Breast epithelium (tissue), 4 donors: ENCODE results near the gene NEMP1. TPM values are rescaled to one million over a fixed set of nuclear protein-coding genes. Genes with fewer than 3 reads are reported as not detected.

Experiments used
- DNase-seq, 2 donors: peaks; one replicate each; pipeline ENCODE4 v3.0.0-alpha.2; 2019; ENCODE audit warnings: low spot score in 2 of 2
- H3K27ac ChIP-seq, 2 donors: fragments of 200-600 bp; sonication (generic) in 1 of 2; one replicate each; pipeline ENCODE4 v1.5.1; 2016 to 2019; ENCODE audit warnings: mild to moderate bottlenecking in 1 of 2
- H3K27me3 ChIP-seq, 2 donors: fragments of 200-600 bp; sonication (generic) in 1 of 2; one replicate each; pipeline versions ENCODE4 v1.5.1 to v1.6.0; 2017 to 2019; ENCODE audit warnings: control low read depth in 1 of 2, mild to moderate bottlenecking in 1 of 2
- H3K36me3 ChIP-seq: fragments of 200-600 bp; one replicate; pipeline ENCODE4 v1.5.1; 2019
- H3K4me1 ChIP-seq, 2 donors: fragments of 200-600 bp; sonication (generic); one replicate each; pipeline ENCODE4 v1.5.1; 2016 to 2019; ENCODE audit warnings: control low read depth in 1 of 2
- H3K4me3 ChIP-seq, 3 donors: fragments of 200-600 bp; sonication (generic); 1 replicate in 2 of 3; 2 replicates in 1 of 3; pipeline ENCODE4 v1.5.1; 2016 to 2019; ENCODE audit warnings: mild to moderate bottlenecking in 3 of 3, moderate library complexity in 2 of 3
- H3K9me3 ChIP-seq, 2 donors: fragments of 200-600 bp; sonication (generic) in 1 of 2; one replicate each; pipeline ENCODE4 v1.5.1; 2016 to 2019; ENCODE audit warnings: control low read depth in 1 of 2
- POLR2A ChIP-seq: fragments of 450-650 bp; IDR thresholded peaks from one replicate; pipeline ENCODE4 v1.6.1; 2016; ENCODE audit warnings: antibody characterized with exemption, mild to moderate bottlenecking, moderate library complexity
- POLR2AphosphoS5 ChIP-seq, 3 donors: sonication (generic); formaldehyde crosslinking; IDR thresholded peaks; one replicate each; pipeline ENCODE4 v1.6.1; 2017; ENCODE audit warnings: antibody characterized with exemption in 3 of 3
- intact Hi-C: fragments of 100-400 bp; cut with DNase I; formaldehyde crosslinking; loops from one replicate; pipeline ENCODE4 v1.15.1; 2023; ENCODE audit warnings: low total_unique reads
- total RNA-seq, 3 donors: library from RNA; depleted of rRNA; stranded (reverse); fragments of >200 nt; gene quantifications; one replicate each; pipeline ENCODE4 v1.1.0, GENCODE V29; 2016
- TF ChIP-seq, protein P1 (sequence below), 3 donors: fragments of 450-650 bp; IDR thresholded peaks; one replicate each; pipeline ENCODE4 v1.5.1; 2016 to 2017; ENCODE audit warnings: antibody characterized with exemption in 3 of 3, mild to moderate bottlenecking in 3 of 3, moderate library complexity in 3 of 3

Gene NEMP1
- total RNA-seq, 3 donors from 2014 or later = 6.9 to 13.3 (median 10.9) TPM

DNA sequence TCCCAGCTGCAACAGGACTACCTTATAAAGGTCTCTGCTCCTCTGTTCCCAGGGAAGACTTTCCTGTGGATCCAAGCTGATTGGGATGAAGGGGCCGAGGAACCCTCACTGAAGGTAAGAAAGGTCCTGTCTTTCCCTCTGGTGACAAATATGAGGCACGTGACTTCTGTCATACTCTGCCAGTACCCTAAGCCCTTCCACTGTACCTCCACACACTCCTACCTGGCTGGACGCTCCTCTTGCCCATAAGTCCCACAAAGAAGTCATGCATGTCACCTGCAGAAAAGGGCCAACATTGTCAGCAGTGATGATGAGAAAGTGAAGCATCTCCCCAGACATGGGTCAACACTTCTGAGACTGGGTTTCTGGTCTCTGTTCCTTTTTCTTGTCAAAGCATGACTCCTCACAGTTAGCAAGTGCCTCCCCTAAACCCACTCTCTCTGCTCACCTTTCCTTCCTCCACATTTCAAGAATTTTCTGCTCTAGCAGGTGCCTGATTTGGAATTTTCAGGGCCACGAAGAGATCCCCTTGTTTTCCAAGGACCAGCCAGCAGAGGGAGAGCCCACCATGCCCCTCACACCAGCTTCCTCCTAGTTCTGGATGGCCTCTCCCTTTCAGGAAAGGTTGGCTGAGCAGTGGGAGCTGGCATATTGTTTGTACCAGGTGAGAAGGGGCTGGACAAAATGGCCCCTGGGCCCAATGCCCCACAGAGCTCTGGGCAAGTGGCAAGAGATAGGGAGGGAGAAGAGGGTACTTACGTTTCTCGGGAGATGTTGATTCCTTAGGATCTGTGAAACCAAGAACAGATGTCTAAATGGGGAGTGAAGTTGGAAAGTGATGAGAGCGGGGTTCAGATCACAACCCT, 65.8 kb downstream of the NEMP1 start:
- Histone ChIP-seq H3K27ac (no peak overlapping the region), H3K4me3 (no peak overlapping the region), H3K9me3 (no peaks in the 10 kb centered on the region), H3K36me3 (no peaks in the 10 kb centered on the region), H3K4me1 (no peaks in the 10 kb centered on the region), H3K27me3 (no peaks in the 10 kb centered on the region)
- no peak for DNase-seq
- TF ChIP-seq POLR2A = no peak
- TF ChIP-seq POLR2AphosphoS5 (IDR thresholded peaks at IDR 0.05) = no peak
- TF ChIP-seq, protein P1, sequence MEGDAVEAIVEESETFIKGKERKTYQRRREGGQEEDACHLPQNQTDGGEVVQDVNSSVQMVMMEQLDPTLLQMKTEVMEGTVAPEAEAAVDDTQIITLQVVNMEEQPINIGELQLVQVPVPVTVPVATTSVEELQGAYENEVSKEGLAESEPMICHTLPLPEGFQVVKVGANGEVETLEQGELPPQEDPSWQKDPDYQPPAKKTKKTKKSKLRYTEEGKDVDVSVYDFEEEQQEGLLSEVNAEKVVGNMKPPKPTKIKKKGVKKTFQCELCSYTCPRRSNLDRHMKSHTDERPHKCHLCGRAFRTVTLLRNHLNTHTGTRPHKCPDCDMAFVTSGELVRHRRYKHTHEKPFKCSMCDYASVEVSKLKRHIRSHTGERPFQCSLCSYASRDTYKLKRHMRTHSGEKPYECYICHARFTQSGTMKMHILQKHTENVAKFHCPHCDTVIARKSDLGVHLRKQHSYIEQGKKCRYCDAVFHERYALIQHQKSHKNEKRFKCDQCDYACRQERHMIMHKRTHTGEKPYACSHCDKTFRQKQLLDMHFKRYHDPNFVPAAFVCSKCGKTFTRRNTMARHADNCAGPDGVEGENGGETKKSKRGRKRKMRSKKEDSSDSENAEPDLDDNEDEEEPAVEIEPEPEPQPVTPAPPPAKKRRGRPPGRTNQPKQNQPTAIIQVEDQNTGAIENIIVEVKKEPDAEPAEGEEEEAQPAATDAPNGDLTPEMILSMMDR (IDR thresholded peaks at IDR 0.05) = no peak
- intact Hi-C loops = no loop called here

- DNase-seq = no peak
These were observed 66.9 kb downstream of the NEMP1 start for GRCh38 chr12:57011438-57012424.

DNA sequence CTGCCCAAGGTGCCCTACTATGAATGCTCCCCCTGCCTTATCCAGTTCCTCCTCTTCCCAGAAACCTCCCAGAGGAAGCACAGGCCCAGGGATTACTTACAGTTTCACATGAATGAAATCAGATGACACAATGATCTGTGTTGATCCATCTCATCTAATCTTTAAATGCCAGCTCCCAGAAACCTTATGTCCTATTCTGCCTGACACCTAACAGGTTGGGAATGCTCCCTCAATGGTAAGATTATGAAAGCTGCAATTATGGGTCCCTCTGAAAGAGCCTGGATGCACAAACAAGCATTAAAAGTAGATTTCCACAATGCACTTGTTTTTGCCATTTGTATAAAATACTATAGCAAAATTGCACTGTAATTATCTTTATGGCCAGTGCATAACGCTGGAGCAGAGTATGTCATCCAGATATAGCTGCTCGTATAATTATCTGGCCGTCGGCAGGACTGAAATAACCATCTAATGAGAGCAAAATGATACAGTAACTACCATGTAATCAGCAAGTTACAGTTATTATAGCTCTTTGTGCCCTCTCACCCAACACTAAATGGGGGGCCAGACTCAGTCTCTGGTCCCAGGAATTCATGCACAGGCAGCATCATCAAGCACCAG, 67.9 kb downstream of the NEMP1 start:
- Histone ChIP-seq H3K36me3 (no peaks in the 10 kb centered on the region), H3K27me3 (no peaks in the 10 kb centered on the region), H3K27ac (no peak overlapping the region), H3K9me3 (no peaks in the 10 kb centered on the region), H3K4me3 (no peak overlapping the region), H3K4me1 (no peaks in the 10 kb centered on the region)
- TF ChIP-seq POLR2A (no peak), POLR2AphosphoS5 (IDR thresholded peaks at IDR 0.05) (no peak)
- TF ChIP-seq, protein P1 (IDR thresholded peaks at IDR 0.05) = no peak
- intact Hi-C loops = no loop called here
- no peak for DNase-seq

More at GRCh38 chr12:57011438-57012424, 66.9 kb downstream of the NEMP1 start:
- intact Hi-C loops = no loop called here
- Histone ChIP-seq H3K27me3 (no peaks in the 10 kb centered on the region), H3K36me3 (no peaks in the 10 kb centered on the region), H3K4me3 (no peak overlapping the region), H3K9me3 (no peaks in the 10 kb centered on the region), H3K4me1 (no peaks in the 10 kb centered on the region), H3K27ac (no peak overlapping the region)
- TF ChIP-seq POLR2A = no peak
- no peak for TF ChIP-seq POLR2AphosphoS5 (IDR thresholded peaks at IDR 0.05)
- TF ChIP-seq, protein P1 (IDR thresholded peaks at IDR 0.05) = no peak

- no peak overlapping the region for H3K27ac ChIP-seq
- H3K4me3 ChIP-seq = no peak overlapping the region
- no peaks in the 10 kb centered on the region for H3K27me3 ChIP-seq
- intact Hi-C loops = no loop called here
- peaks cover 0 to 5% of the 10 kb centered on the region in 2 donors for H3K4me1 ChIP-seq
- H3K9me3 ChIP-seq = no peaks in the 10 kb centered on the region
- H3K36me3 ChIP-seq = no peaks in the 10 kb centered on the region
- TF ChIP-seq, protein P1 (IDR thresholded peaks at IDR 0.05) = no peak
- TF ChIP-seq POLR2AphosphoS5 (IDR thresholded peaks at IDR 0.05) = no peak
- no peak for DNase-seq
These were observed 68.5 kb downstream of the NEMP1 start for GRCh38 chr12:57009949-57010626.
